ENCODE measurements around the gene MBD4.
A peak's percentile ranks its signal among the peaks of the same experiment; 100 is the strongest.

DNA sequence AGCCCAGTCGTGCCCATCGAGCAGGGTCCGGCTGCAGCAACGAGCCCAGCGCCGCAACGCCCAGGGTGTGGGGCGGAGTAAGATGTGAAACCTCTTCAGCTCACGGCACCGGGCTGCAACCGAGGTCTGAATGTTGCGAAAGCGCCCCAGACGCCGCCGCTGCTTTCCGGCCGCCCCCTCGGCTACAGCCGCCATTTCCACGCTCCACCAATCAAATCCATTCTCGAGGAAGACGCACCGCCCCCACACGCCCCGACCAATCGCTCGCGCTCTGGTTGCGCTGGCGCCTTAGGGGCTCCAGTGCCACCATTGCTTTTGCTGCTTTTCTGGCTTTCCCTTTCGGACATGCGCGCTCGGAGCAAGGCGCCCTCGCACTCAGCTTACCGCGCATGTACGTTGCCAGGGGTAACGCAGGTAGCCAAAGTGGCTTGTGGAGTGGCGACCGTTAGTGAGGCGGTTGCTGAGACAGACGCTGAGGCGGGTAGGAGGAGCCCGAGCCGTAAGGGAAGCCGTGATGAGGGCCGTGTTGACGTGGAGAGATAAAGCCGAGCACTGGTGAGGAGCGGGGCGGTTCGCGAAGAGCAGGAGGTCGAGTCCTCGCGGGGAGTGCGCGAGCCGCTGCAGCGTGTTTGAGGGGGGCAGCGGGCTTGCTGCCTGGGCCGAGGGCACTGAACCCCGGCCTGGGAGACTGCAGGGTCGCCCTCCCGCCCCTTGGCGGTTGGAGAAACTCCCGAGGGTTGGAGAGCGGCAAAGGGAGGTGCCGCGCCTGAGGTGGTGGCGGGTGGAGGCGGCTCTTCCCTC, at the start of gene MBD4, which contains the start of gene IFT122:
- TF ChIP-seq POLR2A (IDR thresholded peaks at IDR 0.05), result peak; percentile 63 to 88
- TF ChIP-seq, protein P1, sequence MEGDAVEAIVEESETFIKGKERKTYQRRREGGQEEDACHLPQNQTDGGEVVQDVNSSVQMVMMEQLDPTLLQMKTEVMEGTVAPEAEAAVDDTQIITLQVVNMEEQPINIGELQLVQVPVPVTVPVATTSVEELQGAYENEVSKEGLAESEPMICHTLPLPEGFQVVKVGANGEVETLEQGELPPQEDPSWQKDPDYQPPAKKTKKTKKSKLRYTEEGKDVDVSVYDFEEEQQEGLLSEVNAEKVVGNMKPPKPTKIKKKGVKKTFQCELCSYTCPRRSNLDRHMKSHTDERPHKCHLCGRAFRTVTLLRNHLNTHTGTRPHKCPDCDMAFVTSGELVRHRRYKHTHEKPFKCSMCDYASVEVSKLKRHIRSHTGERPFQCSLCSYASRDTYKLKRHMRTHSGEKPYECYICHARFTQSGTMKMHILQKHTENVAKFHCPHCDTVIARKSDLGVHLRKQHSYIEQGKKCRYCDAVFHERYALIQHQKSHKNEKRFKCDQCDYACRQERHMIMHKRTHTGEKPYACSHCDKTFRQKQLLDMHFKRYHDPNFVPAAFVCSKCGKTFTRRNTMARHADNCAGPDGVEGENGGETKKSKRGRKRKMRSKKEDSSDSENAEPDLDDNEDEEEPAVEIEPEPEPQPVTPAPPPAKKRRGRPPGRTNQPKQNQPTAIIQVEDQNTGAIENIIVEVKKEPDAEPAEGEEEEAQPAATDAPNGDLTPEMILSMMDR (IDR thresholded peaks at IDR 0.05 in 4 of 5, conservative IDR thresholded peaks at IDR 0.05 in 1 of 5), result peak in 1 of 5 experiments; percentile 4
